NCI-H1694 treated with DMSO at 0.1 percent for 48 hours (cell line): Measurements from ENCODE around the gene TJAP1.

Experiments used
- DNase-seq: peaks from one replicate; lab custom pipeline; 2025; lab: John Stamatoyannopoulos, UW

TJAP1 gene

GRCh38 chr6:43477235-43478007 is at the start of gene TJAP1:
TSS of gene TJAP1 (plus strand) at chr6:43477570. CDS start at chr6:43499002, 21,432 bp downstream.
- peak; percentile 69 for DNase-seq

- DNase-seq, result no peak
These were observed 49.2 kb upstream of the TJAP1 start for GRCh38 chr6:43428112-43428570.

GRCh38 chr6:43428874-43429273 is 48.5 kb upstream of the TJAP1 start:
- no peak for DNase-seq

GRCh38 chr6:43432009-43432945 is 45.1 kb upstream of the TJAP1 start:
- DNase-seq, result no peak

- no peak for DNase-seq
These were observed 44.2 kb upstream of the TJAP1 start for GRCh38 chr6:43433148-43433547.

- DNase-seq, result no peak
These were observed 43.1 kb upstream of the TJAP1 start for GRCh38 chr6:43434001-43434840.

GRCh38 chr6:43434943-43435342 is 42.4 kb upstream of the TJAP1 start:
- DNase-seq, result no peak

GRCh38 chr6:43435682-43436437 is 41.5 kb upstream of the TJAP1 start:
- DNase-seq, result no peak

GRCh38 chr6:43436577-43437282 is 40.6 kb upstream of the TJAP1 start:
- DNase-seq, result no peak

GRCh38 chr6:43437700-43438099 is 39.7 kb upstream of the TJAP1 start:
- no peak for DNase-seq

GRCh38 chr6:43442935-43443334 is 34.4 kb upstream of the TJAP1 start:
- DNase-seq, result no peak

- no peak for DNase-seq
These were observed 33.3 kb upstream of the TJAP1 start for GRCh38 chr6:43444036-43444435.

- no peak for DNase-seq
These were observed 32.8 kb upstream of the TJAP1 start for GRCh38 chr6:43444582-43444981.

GRCh38 chr6:43445576-43445975 is 31.8 kb upstream of the TJAP1 start:
- no peak for DNase-seq

GRCh38 chr6:43447604-43448003 is 29.8 kb upstream of the TJAP1 start:
- DNase-seq, result no peak

GRCh38 chr6:43448916-43449315 is 28.5 kb upstream of the TJAP1 start:
- DNase-seq, result no peak

GRCh38 chr6:43450699-43451131 is 26.7 kb upstream of the TJAP1 start:
- DNase-seq, result no peak

GRCh38 chr6:43451348-43451747 is 26.0 kb upstream of the TJAP1 start:
- no peak for DNase-seq

- DNase-seq, result no peak
These were observed 25.4 kb upstream of the TJAP1 start for GRCh38 chr6:43451939-43452338.

- no peak for DNase-seq
These were observed 24.5 kb upstream of the TJAP1 start for GRCh38 chr6:43452896-43453295.

GRCh38 chr6:43453831-43454230 is 23.5 kb upstream of the TJAP1 start:
- no peak for DNase-seq
